Measurements from ENCODE around the gene DNLZ. TPM values are rescaled to one million over a fixed set of nuclear protein-coding genes. Genes with fewer than 3 reads are reported as not detected.

Gene DNLZ
- total RNA-seq, 2 donors from 2014 or later = 39.4 to 41.3 TPM

GRCh38 chr9:136351252-136351800 lies 12.2 kb downstream of the DNLZ start:
- H3K4me1 ChIP-seq (ENCODE audit: control insufficient read depth in 1 of 2, low read depth in 2 of 2) = peaks cover 0 to 16% of the 10 kb centered on the region in 2 donors
- no peaks in the 10 kb centered on the region for H3K9me3 ChIP-seq
- H3K4me3 ChIP-seq = no peak overlapping the region
- H3K27me3 ChIP-seq (replicated peaks; ENCODE audit: insufficient read depth) = no peaks in the 10 kb centered on the region
- no peak for TF ChIP-seq CTCF (IDR thresholded peaks at IDR 0.05)
- DNase-seq (ENCODE audit: low spot score) (no peak), ATAC-seq (ENCODE audit: insufficient number of reproducible peaks, low FRiP score, low read depth) (no peak)
- no peak overlapping the region for H3K27ac ChIP-seq
- H3K36me3 ChIP-seq = peaks cover 6% of the 10 kb centered on the region

GRCh38 chr9:136349546-136349945 lies 14.0 kb downstream of the DNLZ start:
- no peaks in the 10 kb centered on the region for H3K36me3 ChIP-seq
- H3K27me3 ChIP-seq (replicated peaks; ENCODE audit: insufficient read depth) = no peaks in the 10 kb centered on the region
- H3K4me1 ChIP-seq (ENCODE audit: control insufficient read depth in 1 of 2, low read depth in 2 of 2) = peaks cover 4 to 29% of the 10 kb centered on the region in 2 donors
- no peak overlapping the region for H3K27ac ChIP-seq
- H3K4me3 ChIP-seq = no peak overlapping the region
- ATAC-seq (ENCODE audit: insufficient number of reproducible peaks, low FRiP score, low read depth) = no peak
- DNase-seq (ENCODE audit: low spot score) = no peak
- no peak for TF ChIP-seq CTCF (IDR thresholded peaks at IDR 0.05)
- no peaks in the 10 kb centered on the region for H3K9me3 ChIP-seq

GRCh38 chr9:136348691-136349090 lies 14.9 kb downstream of the DNLZ start:
- ATAC-seq (ENCODE audit: insufficient number of reproducible peaks, low FRiP score, low read depth) (no peak), DNase-seq (ENCODE audit: low spot score) (no peak)
- H3K4me3 ChIP-seq = no peak overlapping the region
- no peak overlapping the region for H3K27ac ChIP-seq
- TF ChIP-seq CTCF (IDR thresholded peaks at IDR 0.05) = no peak
- H3K27me3 ChIP-seq (replicated peaks; ENCODE audit: insufficient read depth) = no peaks in the 10 kb centered on the region
- H3K9me3 ChIP-seq = no peaks in the 10 kb centered on the region
- peaks cover 4 to 28% of the 10 kb centered on the region in 2 donors for H3K4me1 ChIP-seq (ENCODE audit: control insufficient read depth in 1 of 2, low read depth in 2 of 2)
- no peaks in the 10 kb centered on the region for H3K36me3 ChIP-seq

GRCh38 chr9:136347472-136348256 lies 15.9 kb downstream of the DNLZ start:
- H3K4me3 ChIP-seq = no peak overlapping the region
- H3K27ac ChIP-seq = no peak overlapping the region
- H3K9me3 ChIP-seq = no peaks in the 10 kb centered on the region
- H3K4me1 ChIP-seq (ENCODE audit: control insufficient read depth in 1 of 2, low read depth in 2 of 2) = peaks cover 4 to 33% of the 10 kb centered on the region in 2 donors
- ATAC-seq (ENCODE audit: insufficient number of reproducible peaks, low FRiP score, low read depth) = no peak
- no peak for TF ChIP-seq CTCF (IDR thresholded peaks at IDR 0.05)
- H3K27me3 ChIP-seq (replicated peaks; ENCODE audit: insufficient read depth) = no peaks in the 10 kb centered on the region
- no peaks in the 10 kb centered on the region for H3K36me3 ChIP-seq
- DNase-seq (ENCODE audit: low spot score) = no peak

- peaks cover 4 to 39% of the 10 kb centered on the region in 2 donors for H3K4me1 ChIP-seq (ENCODE audit: control insufficient read depth in 1 of 2, low read depth in 2 of 2)
- DNase-seq (ENCODE audit: low spot score) = no peak
- H3K36me3 ChIP-seq = no peaks in the 10 kb centered on the region
- no peak for TF ChIP-seq CTCF (IDR thresholded peaks at IDR 0.05)
- H3K27me3 ChIP-seq (replicated peaks; ENCODE audit: insufficient read depth) = no peaks in the 10 kb centered on the region
- no peak overlapping the region for H3K4me3 ChIP-seq
- no peak for ATAC-seq (ENCODE audit: insufficient number of reproducible peaks, low FRiP score, low read depth)
- no peak overlapping the region for H3K27ac ChIP-seq
- H3K9me3 ChIP-seq = no peaks in the 10 kb centered on the region
Measured at GRCh38 chr9:136346927-136347465, 16.5 kb downstream of the DNLZ start.

Measured in thoracic aorta (tissue), 2 donors.